Ectodermal cell (in vitro differentiated cells): ENCODE data around the gene JAKMIP1.

Experiments
- H3K27ac ChIP-seq: 2 replicates; pipeline ENCODE4 v1.7.0; 2013; ENCODE audit warnings: mild to moderate bottlenecking, low read depth, low read length; ENCODE audit not compliant: insufficient read depth, poor library complexity, severe bottlenecking
- H3K27me3 ChIP-seq: 2 replicates; pipeline ENCODE4 v1.7.0; 2013; ENCODE audit warnings: mild to moderate bottlenecking, low read length; ENCODE audit not compliant: insufficient read depth, control insufficient read depth, poor library complexity, severe bottlenecking
- H3K36me3 ChIP-seq: one replicate; pipeline ENCODE4 v1.7.0; 2013; ENCODE audit warnings: low read length; ENCODE audit not compliant: control insufficient read depth, insufficient read depth
- H3K4me1 ChIP-seq: one replicate; pipeline ENCODE4 v1.7.0; 2013; ENCODE audit warnings: low read length; ENCODE audit not compliant: control insufficient read depth, insufficient read depth
- H3K4me3 ChIP-seq: 2 replicates; pipeline ENCODE4 v1.7.0; 2013; ENCODE audit warnings: low read depth, low read length, control low read depth; ENCODE audit not compliant: insufficient read depth
- H3K9me3 ChIP-seq: 2 replicates; pipeline ENCODE4 v1.7.0; 2013; ENCODE audit warnings: mild to moderate bottlenecking, low read length, moderate library complexity; ENCODE audit not compliant: control insufficient read depth
- WGBS, 2 experiments: methylation state at CpG; one replicate each; pipeline ENCODE4 v1.1.7; 2013; ENCODE audit warnings: missing lambda C conversion rate in 2 of 2; 5-methylcytosine and 5-hydroxymethylcytosine counted together

Gene JAKMIP1

GRCh38 chr4:6068986-6069385, 131.4 kb downstream of the JAKMIP1 start:
- Histone ChIP-seq H3K27ac (no peak overlapping the region), H3K27me3 (no peaks in the 10 kb centered on the region), H3K36me3 (no peaks in the 10 kb centered on the region), H3K9me3 (no peaks in the 10 kb centered on the region), H3K4me1 (peaks cover 6% of the 10 kb centered on the region), H3K4me3 (no peak overlapping the region)
- WGBS, 2 experiments: 96 to 100% methylated on average over 1 of the region's 2 CpGs

DNA sequence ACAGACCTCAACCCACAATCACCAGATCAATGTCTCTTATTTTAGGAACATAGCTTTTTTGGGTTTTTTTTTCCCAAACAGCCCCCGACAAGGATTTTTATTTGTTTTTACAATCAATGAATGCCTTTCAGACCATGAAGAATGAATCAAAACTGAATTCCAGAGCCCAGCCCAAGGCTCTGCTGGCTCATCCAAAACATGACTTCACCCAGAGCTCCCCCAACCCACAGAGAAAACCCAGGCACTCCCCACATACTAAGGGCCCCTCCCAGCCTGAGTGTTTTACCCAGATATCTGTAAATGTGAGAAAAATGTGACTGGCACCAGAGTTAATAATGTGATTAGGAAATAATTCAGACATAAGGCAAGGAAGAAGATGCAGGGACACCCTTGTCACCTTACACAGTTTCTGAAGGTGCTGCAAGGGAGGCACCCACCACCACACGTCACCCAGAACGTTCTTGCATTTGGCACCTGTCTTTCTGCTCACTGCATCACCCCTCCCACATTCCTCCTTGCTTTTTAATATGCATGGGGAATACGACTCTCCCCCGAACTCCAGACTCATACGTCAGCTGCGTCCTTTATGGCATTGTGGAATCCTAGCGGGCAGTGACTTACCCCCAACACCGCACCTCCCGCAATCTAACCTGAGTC, 134.3 kb downstream of the JAKMIP1 start:
- no peaks in the 10 kb centered on the region for H3K36me3 ChIP-seq
- H3K4me3 ChIP-seq: no peak overlapping the region
- H3K27ac ChIP-seq: no peak overlapping the region
- 90 to 93% methylated on average over 10 of the region's 10 CpGs for WGBS, 2 experiments
- H3K9me3 ChIP-seq: no peaks in the 10 kb centered on the region
- no peaks in the 10 kb centered on the region for H3K27me3 ChIP-seq
- no peaks in the 10 kb centered on the region for H3K4me1 ChIP-seq

- Histone ChIP-seq H3K4me3 (no peak overlapping the region), H3K9me3 (no peaks in the 10 kb centered on the region), H3K4me1 (no peaks in the 10 kb centered on the region), H3K27me3 (no peaks in the 10 kb centered on the region), H3K36me3 (no peaks in the 10 kb centered on the region), H3K27ac (no peak overlapping the region)
- 96% methylated on average over 5 of the region's 5 CpGs for WGBS, 2 experiments
Measured at GRCh38 chr4:6065166-6065565, 135.2 kb downstream of the JAKMIP1 start.

- Histone ChIP-seq H3K4me1 (no peaks in the 10 kb centered on the region), H3K9me3 (no peaks in the 10 kb centered on the region), H3K27me3 (no peaks in the 10 kb centered on the region), H3K27ac (no peak overlapping the region), H3K36me3 (no peaks in the 10 kb centered on the region), H3K4me3 (no peak overlapping the region)
- 94 to 97% methylated on average over 7 of the region's 7 CpGs for WGBS, 2 experiments
Measured at GRCh38 chr4:6064383-6064782, 136.0 kb downstream of the JAKMIP1 start.

GRCh38 chr4:6063684-6064083, 136.7 kb downstream of the JAKMIP1 start:
- Histone ChIP-seq H3K36me3 (no peaks in the 10 kb centered on the region), H3K9me3 (no peaks in the 10 kb centered on the region), H3K4me3 (no peak overlapping the region), H3K27me3 (no peaks in the 10 kb centered on the region), H3K27ac (no peak overlapping the region), H3K4me1 (no peaks in the 10 kb centered on the region)
- WGBS, 2 experiments: 96 to 97% methylated on average over 10 of the region's 10 CpGs

- H3K4me3 ChIP-seq: no peak overlapping the region
- H3K36me3 ChIP-seq: no peaks in the 10 kb centered on the region
- no peaks in the 10 kb centered on the region for H3K9me3 ChIP-seq
- no peaks in the 10 kb centered on the region for H3K4me1 ChIP-seq
- no peak overlapping the region for H3K27ac ChIP-seq
- WGBS, 2 experiments: 95% methylated on average over 11 to 12 of the region's 12 CpGs
- H3K27me3 ChIP-seq: no peaks in the 10 kb centered on the region
Measured at GRCh38 chr4:6062133-6062532, 138.2 kb downstream of the JAKMIP1 start.

DNA sequence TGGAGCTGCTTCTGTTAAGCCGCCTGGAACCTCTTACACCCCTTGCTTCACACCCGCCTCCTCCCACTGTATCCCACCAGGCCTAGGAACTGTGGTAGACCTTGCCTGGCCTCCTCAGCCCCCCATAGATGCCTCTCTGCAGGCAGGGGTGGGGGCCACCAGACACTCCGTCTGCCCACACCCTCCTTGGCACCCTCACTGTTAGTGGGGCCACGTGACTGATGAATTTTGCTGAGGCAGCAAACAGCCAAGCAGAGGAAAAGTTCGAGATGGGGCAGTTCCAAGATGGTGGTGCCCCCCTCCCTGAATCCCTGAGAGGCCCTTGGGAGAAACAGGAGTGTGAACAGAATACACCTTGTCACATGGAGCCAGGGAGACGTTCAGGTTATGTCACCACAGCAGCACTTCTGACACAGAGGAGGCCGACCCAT, 141.0 kb downstream of the JAKMIP1 start:
- Histone ChIP-seq H3K36me3 (no peaks in the 10 kb centered on the region), H3K27ac (no peak overlapping the region), H3K4me1 (no peaks in the 10 kb centered on the region), H3K27me3 (no peaks in the 10 kb centered on the region), H3K4me3 (no peak overlapping the region), H3K9me3 (no peaks in the 10 kb centered on the region)
- 95 to 96% methylated on average over 7 of the region's 7 CpGs for WGBS, 2 experiments

DNA sequence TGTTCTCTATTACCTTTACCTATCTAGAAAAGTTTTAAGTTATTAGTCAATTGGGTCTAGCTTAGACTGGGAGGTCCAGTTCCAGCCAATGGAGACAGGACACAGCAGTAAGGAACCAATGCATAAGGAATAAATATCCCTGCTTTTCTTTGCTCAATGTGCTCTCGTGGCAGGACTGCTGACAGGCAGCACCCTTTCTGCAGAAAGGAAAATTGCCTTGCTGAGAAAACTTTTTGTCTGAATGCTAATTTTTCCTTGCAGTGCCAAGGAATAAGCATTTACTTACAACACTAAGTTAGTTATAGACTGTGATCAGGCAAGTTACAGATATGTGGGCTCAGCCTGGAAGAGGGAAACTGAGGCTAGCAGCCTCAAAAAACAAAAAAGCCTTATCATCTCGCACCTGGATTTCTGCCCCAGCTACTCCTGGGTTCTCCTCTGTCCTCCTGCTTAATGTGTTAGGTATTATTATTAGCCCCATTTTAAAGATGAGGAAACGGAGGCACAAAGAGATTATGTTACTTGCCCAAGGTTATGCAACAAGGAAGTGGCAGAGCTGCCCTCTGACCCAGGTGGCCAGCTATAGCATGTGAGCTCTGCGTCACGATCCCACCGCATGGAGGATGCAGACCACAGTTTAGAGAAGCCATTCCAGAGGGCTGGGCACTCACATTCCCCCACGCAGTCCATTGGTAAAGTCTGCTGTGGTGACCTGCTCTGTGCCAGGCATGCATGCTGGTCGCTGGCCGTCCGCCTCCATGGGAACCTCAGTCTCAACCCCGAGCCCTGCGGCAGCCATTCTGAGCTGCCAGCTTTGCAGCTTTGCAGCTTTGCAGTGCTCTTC, 141.6 kb downstream of the JAKMIP1 start:
- WGBS, 2 experiments: 96% methylated on average over 12 of the region's 12 CpGs
- Histone ChIP-seq H3K27ac (no peak overlapping the region), H3K4me1 (no peaks in the 10 kb centered on the region), H3K9me3 (no peaks in the 10 kb centered on the region), H3K4me3 (no peak overlapping the region), H3K36me3 (no peaks in the 10 kb centered on the region), H3K27me3 (no peaks in the 10 kb centered on the region)

DNA sequence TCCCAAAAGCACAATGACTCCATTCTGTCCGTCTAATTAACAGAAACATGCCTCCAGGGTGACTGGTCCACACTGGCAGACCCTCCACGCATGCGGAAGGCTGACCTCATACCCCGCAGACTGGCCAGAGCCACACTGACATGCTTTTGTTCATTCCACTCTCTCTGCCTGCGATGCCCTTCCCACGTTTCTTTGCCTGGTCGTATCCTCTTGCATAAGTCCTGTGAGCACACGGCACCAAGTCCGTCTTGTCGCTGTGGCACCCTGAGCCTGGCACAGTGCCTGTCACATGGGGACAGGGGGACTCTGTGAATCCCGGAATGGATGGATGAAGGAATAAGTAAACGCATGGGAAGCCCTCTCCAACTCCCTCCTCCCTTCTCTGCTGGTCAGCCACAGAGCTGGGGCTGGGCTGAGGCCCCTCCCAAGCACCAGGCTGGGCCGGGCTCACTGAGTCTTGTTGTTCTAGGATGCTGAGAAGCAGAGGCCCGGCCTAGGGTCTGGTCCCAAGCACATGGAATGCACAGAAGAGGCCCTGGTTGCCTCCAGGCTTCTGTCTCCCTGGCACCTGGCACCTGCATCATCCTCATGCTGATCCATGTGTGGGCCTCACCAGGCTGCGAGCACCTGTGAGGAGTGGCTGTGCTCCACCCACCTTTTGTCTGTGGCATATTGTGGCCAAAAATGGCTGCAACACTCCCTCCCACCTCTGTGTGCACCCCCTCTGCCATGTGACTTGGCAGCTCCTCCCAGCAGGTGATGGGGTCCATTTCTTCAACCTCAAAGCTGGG, 143.2 kb downstream of the JAKMIP1 start:
- WGBS, 2 experiments: 94 to 95% methylated on average over 15 of the region's 15 CpGs
- Histone ChIP-seq H3K27ac (no peak overlapping the region), H3K9me3 (no peaks in the 10 kb centered on the region), H3K36me3 (no peaks in the 10 kb centered on the region), H3K4me1 (no peaks in the 10 kb centered on the region), H3K27me3 (no peaks in the 10 kb centered on the region), H3K4me3 (no peak overlapping the region)

- H3K27ac ChIP-seq: no peak overlapping the region
- H3K4me1 ChIP-seq: no peaks in the 10 kb centered on the region
- no peaks in the 10 kb centered on the region for H3K9me3 ChIP-seq
- 92% methylated on average over 4 of the region's 4 CpGs for WGBS, 2 experiments
- no peaks in the 10 kb centered on the region for H3K36me3 ChIP-seq
- no peaks in the 10 kb centered on the region for H3K27me3 ChIP-seq
- H3K4me3 ChIP-seq: no peak overlapping the region
Measured at GRCh38 chr4:6055436-6055835, 144.9 kb downstream of the JAKMIP1 start.
